Pancreas (tissue), 10 donors: ENCODE measurements around the gene DNAH17. TPM values are rescaled to one million over a fixed set of nuclear protein-coding genes. Genes with fewer than 3 reads are reported as not detected.

ENCODE experiments used
- ATAC-seq, 4 donors: fragments of 200-7000 bp; cut with Tn5 transposase; one replicate each; pipeline versions ENCODE4 v1.8.0 to v1.9.1; 2020; ENCODE audit warnings: mild to moderate bottlenecking in 4 of 4, moderate library complexity in 4 of 4
- DNase-seq, 6 donors: peaks; one replicate each; pipeline ENCODE4 v3.0.0-alpha.2; 2020
- FAIRE-seq: peaks from 2 replicates; lab custom pipeline; 2012; peaks lifted over from hg19 to GRCh38; lab: Jason Lieb, UNC
- H3K27ac ChIP-seq, 4 donors: fragments of 200-600 bp; sonication (generic); 1 replicate in 3 of 4; 2 replicates in 1 of 4; pipeline versions ENCODE4 v1.5.0 to v1.8.0; 2020
- H3K27me3 ChIP-seq, 4 donors: fragments of 200-600 bp; one replicate each; pipeline ENCODE4 v1.8.0; 2021
- H3K36me3 ChIP-seq, 3 donors: fragments of 200-600 bp; sonication (generic) in 1 of 3; one replicate each; pipeline versions ENCODE4 v1.5.0 to v1.8.0; 2020 to 2021
- H3K4me1 ChIP-seq, 3 donors: fragments of 200-600 bp; one replicate each; pipeline ENCODE4 v1.8.0; 2021
- H3K4me3 ChIP-seq, 4 donors: fragments of 200-600 bp; sonication (generic) in 2 of 4; one replicate each; pipeline versions ENCODE4 v1.5.0 to v1.8.0; 2020 to 2021
- H3K9me3 ChIP-seq, 4 donors: fragments of 200-600 bp; one replicate each; pipeline ENCODE4 v1.8.0; 2021
- WGBS, 2 donors: extraction: QIAGEN DNeasy Blood & Tissue Kit; methylation state at CpG; one replicate each; pipeline ENCODE4 v1.1.7; 2013; 5-methylcytosine and 5-hydroxymethylcytosine counted together
- intact Hi-C, 3 donors: fragments of 100-400 bp; cut with DNase I; formaldehyde crosslinking; loops; one replicate each; pipeline versions ENCODE4 v1.11.1 to v1.14.2; 2022
- polyA plus RNA-seq, 2 donors: library from polyadenylated mRNA; stranded (reverse); fragments of 200-250 nt; gene quantifications; one replicate each; pipeline ENCODE4 v1.2.3, GENCODE V29; 2013
- total RNA-seq, 6 donors: library from RNA; stranded (reverse); fragmentation: NEBNext Ultra II Directional in 4 of 6; extraction: Animal tissue kit (Norgen Biotek cat#: 25700) in 4 of 6; gene quantifications; one replicate each; pipeline versions ENCODE4 v1.2.1 to v1.2.4, GENCODE V29; 2021 to 2023
- TF ChIP-seq, protein P1 (sequence below), 4 donors: fragments of 200-600 bp; sonication (generic) in 3 of 4; IDR thresholded peaks; one replicate each; pipeline versions ENCODE4 v1.5.0 to v1.8.0; 2021; ENCODE audit warnings: antibody characterized with exemption in 4 of 4
- donor health status: healthy with polysubstance abuse.
- donor health status: DM: no; HTN: no; CAD: no; lungs with moderate emphysema.
- donor health status: DM: no; HTN: no; CAD: no.
- donor health status: control.
- donor health status: control.
- donor health status: Bipolar disorder and iron deficiency.
- donor health status: DM: yes; HTN: yes; CAD: no.
- donor health status: DM: no; HTN: no; CAD: no.
- donor health status: DM: no; HTN: no; CAD: no.
- donor health status: DM: yes; HTN: yes; CAD: no.

Gene DNAH17
- total and polyA plus RNA-seq, 8 donors, result 0.02 to 0.08 (median 0.03) TPM; not detected in 5

DNA sequence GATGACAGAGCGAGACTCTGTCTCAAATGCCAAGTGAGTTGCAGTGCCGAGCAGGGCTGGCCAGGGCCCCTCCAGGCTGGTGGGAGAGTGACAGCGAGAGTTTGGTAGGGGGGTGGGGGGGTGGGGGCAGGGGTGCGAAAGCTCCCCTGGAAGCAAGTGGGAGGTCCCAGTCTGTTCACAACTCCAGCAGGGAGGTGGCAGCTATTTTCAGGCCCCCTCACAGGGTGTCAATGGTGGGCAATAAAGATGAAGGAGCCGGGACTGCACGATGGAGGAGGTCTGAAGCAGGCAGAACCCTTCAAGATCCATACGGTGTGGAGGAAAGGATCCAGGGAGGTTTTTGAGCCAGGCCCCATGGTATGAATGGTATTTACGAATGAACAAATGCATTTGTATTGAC, 115.0 kb downstream of the DNAH17 start:
- intact Hi-C loops, result no loop called here
- no peaks in the 10 kb centered on the region for H3K9me3 ChIP-seq
- ATAC-seq (no peak), FAIRE-seq (no peak), DNase-seq (no peak)
- no peaks in the 10 kb centered on the region for H3K36me3 ChIP-seq
- 56 to 67% methylated on average over 8 of the region's 8 CpGs for WGBS, 2 donors
- no peaks in the 10 kb centered on the region for H3K4me1 ChIP-seq
- no peak overlapping the region for H3K27ac ChIP-seq
- no peak overlapping the region for H3K4me3 ChIP-seq
- TF ChIP-seq, protein P1, sequence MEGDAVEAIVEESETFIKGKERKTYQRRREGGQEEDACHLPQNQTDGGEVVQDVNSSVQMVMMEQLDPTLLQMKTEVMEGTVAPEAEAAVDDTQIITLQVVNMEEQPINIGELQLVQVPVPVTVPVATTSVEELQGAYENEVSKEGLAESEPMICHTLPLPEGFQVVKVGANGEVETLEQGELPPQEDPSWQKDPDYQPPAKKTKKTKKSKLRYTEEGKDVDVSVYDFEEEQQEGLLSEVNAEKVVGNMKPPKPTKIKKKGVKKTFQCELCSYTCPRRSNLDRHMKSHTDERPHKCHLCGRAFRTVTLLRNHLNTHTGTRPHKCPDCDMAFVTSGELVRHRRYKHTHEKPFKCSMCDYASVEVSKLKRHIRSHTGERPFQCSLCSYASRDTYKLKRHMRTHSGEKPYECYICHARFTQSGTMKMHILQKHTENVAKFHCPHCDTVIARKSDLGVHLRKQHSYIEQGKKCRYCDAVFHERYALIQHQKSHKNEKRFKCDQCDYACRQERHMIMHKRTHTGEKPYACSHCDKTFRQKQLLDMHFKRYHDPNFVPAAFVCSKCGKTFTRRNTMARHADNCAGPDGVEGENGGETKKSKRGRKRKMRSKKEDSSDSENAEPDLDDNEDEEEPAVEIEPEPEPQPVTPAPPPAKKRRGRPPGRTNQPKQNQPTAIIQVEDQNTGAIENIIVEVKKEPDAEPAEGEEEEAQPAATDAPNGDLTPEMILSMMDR (IDR thresholded peaks at IDR 0.05), result no peak
- H3K27me3 ChIP-seq, result no peaks in the 10 kb centered on the region

DNA sequence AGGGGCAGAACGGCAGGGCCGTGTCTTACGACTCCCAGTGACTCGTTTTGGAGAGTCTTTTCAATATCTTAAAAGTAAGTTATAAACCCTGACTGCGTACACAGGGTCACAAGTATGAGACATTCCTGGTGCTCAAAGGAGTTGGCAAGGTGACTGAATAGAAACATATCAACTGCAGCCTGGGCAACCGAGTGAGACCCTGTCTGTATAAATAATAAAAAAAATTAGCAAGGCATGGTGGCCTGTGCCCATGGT, 115.5 kb downstream of the DNAH17 start:
- ATAC-seq, result no peak
- Histone ChIP-seq H3K4me3 (no peak overlapping the region), H3K27me3 (no peaks in the 10 kb centered on the region), H3K36me3 (no peaks in the 10 kb centered on the region), H3K4me1 (no peaks in the 10 kb centered on the region), H3K27ac (no peak overlapping the region), H3K9me3 (no peaks in the 10 kb centered on the region)
- no peak for DNase-seq
- TF ChIP-seq, protein P1 (IDR thresholded peaks at IDR 0.05), result no peak
- intact Hi-C loops, result no loop called here
- WGBS, 2 donors, result 44 to 53% methylated on average over 6 of the region's 6 CpGs
- FAIRE-seq, result no peak

DNA sequence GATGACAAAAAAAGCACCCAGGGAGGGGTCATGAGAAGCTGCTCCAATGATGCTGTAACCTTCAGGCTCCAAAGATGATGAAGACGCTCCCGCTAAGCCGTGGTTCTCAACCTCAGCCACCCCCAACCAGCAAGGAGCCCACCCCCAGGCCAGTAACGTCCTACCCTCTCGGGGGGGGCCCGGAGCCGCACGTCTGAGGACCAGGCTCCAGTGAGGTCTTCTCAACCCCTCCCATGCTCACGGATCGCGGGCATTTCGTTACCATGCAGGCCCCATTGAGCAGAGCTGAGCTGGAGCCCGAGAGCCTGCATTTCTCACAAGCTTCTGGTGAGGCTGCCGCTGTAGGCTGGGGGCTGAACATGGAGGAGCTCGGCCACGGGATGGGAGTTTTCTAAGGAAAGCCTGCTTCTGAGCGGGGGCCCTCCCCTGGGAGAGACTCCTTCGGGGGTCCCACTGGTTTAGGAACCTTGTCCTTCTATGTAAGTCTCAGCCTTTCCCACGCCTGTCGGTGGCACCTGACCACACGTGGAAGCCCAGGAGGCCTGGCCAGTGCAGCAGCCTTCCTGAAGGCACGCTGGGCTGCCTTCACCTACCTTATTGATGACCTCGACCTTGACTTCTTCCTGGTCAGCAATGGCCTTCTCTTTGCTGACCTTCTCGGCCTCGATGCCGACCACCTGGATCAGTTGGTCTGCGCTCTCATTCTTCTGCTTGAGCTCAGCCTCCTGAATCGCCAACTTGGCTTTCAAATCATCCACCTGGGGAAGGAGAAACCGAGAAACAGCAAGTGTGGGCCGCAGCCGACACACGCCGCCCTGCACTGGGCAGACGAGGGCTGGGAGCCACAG, 116.0 kb downstream of the DNAH17 start:
- FAIRE-seq (no peak), DNase-seq (no peak), ATAC-seq (no peak)
- intact Hi-C loops, result no loop called here
- H3K4me1 ChIP-seq, result no peaks in the 10 kb centered on the region
- no peaks in the 10 kb centered on the region for H3K27me3 ChIP-seq
- H3K27ac ChIP-seq, result no peak overlapping the region
- no peaks in the 10 kb centered on the region for H3K36me3 ChIP-seq
- 73 to 76% methylated on average over 34 of the region's 34 CpGs for WGBS, 2 donors
- TF ChIP-seq, protein P1 (IDR thresholded peaks at IDR 0.05), result no peak
- H3K4me3 ChIP-seq, result no peak overlapping the region
- H3K9me3 ChIP-seq, result no peaks in the 10 kb centered on the region

DNA sequence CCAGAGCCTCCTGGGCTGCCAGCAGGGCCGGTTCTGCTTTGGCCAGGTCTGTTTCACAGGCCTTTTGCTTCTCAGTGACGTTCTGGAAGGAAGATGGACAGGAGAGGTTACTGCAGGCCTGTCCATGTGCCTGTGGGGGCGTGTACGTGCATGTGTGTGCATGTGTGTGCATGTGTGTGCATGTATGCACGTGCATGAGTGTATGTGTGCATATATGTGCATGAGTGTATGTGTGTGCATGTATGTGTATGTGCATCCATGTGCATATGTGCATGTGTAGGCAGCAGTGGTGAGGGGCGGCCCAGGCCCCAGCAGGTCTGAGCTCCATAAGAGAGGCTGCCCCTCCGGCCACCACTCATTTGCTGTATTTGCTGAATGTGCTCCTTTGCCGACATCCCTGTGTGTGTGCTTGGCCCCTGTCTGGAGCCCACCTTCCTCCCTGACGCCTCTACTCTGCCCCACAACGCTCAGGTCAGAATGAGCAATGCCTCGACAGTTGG, 117.0 kb downstream of the DNAH17 start:
- FAIRE-seq, result no peak
- H3K9me3 ChIP-seq, result no peaks in the 10 kb centered on the region
- H3K27me3 ChIP-seq, result no peaks in the 10 kb centered on the region
- H3K4me3 ChIP-seq, result no peak overlapping the region
- DNase-seq, result no peak
- no peak overlapping the region for H3K27ac ChIP-seq
- H3K4me1 ChIP-seq, result no peaks in the 10 kb centered on the region
- H3K36me3 ChIP-seq, result no peaks in the 10 kb centered on the region
- ATAC-seq, result no peak
- TF ChIP-seq, protein P1 (IDR thresholded peaks at IDR 0.05), result no peak
- intact Hi-C loops, result no loop called here
- 66 to 70% methylated on average over 11 of the region's 11 CpGs for WGBS, 2 donors

DNA sequence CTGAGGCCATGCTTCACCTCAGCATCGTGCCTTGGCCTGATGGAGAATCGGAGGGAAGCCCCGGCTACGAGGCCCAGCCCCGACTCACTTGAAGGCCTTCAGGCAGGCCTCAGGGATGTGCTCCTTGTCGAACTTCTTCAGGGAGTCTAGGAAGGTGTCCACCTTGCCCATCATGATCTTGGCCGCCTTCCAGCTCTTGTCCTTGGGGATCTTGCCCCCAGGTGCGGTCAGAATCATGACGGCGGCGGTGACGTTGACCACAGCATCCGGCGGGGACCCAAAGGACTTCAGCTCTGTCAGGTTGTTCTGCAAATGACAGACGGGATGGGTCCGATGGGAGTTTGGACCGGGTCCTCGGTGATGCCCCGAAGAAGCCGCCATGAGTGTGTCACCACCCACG, 117.5 kb downstream of the DNAH17 start:
- Histone ChIP-seq H3K4me3 (no peak overlapping the region), H3K4me1 (no peaks in the 10 kb centered on the region), H3K9me3 (no peaks in the 10 kb centered on the region), H3K36me3 (no peaks in the 10 kb centered on the region), H3K27ac (no peak overlapping the region), H3K27me3 (no peaks in the 10 kb centered on the region)
- ATAC-seq (no peak), DNase-seq (no peak), FAIRE-seq (no peak)
- TF ChIP-seq, protein P1 (IDR thresholded peaks at IDR 0.05), result no peak
- intact Hi-C loops, result no loop called here
- WGBS, 2 donors, result 71 to 78% methylated on average over 21 of the region's 21 CpGs
